Astrocyte of the hippocampus (primary cell): Measurements from ENCODE around the gene ALKBH7.
"Not testable (repeated sequence)": the region's sequence is repeated elsewhere in the genome, so short reads cannot be mapped to it uniquely, and the experiment has no call there.

Source experiments
- DNase-seq: peaks from one replicate; pipeline ENCODE4 v3.0.0; 2011; ENCODE audit warnings: low read depth, low spot score

The ALKBH7 gene, protein sequence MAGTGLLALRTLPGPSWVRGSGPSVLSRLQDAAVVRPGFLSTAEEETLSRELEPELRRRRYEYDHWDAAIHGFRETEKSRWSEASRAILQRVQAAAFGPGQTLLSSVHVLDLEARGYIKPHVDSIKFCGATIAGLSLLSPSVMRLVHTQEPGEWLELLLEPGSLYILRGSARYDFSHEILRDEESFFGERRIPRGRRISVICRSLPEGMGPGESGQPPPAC

DNA sequence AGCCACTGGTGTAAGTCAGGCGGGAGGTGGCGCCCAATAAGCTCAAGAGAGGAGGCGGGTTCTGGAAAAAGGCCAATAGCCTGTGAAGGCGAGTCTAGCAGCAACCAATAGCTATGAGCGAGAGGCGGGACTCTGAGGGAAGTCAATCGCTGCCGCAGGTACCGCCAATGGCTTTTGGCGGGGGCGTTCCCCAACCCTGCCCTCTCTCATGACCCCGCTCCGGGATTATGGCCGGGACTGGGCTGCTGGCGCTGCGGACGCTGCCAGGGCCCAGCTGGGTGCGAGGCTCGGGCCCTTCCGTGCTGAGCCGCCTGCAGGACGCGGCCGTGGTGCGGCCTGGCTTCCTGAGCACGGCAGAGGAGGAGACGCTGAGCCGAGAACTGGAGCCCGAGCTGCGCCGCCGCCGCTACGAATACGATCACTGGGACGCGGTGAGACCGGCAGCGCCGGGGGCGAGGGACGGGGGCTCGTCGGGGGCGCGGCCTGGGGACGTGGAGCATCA is at the start of gene ALKBH7:
TSS of gene ALKBH7 (plus strand) at position 201 of the 502 bp plus-strand sequence. CDS start at position 228, 27 bp downstream.
- peak; percentile 100 for DNase-seq

DNA sequence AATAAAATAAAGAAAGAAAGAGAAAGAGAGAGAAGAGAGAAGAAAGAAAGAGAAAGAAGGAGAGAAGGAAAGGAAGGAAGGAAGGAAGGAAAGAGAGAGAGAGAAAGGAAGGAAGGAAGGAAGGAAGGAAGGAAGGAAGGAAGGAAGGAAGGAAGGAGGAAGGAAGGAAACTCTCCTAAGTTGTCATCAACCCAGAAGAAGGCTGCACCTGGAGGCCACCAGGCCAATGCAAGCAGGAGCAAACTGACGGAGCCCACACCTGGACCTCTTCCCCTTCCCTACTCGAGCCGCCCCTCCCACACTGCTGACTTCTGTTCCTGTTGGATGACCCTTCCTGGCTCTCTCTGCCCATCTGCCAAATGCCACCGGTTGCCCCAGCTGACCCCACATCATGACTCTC is 47.8 kb upstream of the ALKBH7 start:
- no peak for DNase-seq

DNA sequence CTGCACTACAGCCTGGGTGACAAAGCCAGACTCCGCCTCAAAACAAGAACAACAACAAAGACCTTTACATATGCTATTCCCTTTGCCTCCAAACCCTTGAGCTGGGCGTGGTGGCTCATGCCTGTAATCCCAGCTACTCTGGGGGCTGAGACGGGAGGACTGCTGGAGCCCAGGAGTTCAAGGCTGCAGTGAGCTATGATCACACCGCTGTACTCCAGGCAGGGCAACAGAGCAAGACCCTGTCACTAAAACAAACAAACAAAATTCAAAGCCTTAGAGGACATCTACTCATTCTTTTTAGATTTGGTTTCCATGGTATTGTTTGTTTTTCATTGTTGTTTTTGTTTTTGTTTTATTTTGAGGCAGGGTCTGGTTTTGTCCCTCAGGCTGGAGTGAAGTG is 47.0 kb upstream of the ALKBH7 start:
- DNase-seq, result no peak

DNA sequence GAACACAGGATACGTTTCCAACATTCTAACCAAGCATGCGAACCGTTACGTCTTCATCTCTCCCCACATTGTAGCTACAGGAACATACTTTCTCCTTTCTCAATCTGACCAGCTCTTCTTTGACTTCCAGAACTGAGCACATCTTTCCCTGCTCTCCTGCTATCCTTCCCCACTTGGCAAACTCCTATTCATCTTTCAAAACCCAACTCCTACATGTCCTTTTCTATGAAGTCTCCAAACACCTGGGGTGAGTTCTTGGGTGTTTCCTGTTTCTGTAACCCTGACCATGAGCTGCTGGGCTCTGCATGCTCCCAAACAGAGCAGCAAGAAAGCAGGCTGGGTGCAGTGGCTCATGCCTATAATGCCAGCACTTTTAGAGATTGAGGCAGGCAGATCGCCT is 45.8 kb upstream of the ALKBH7 start:
- DNase-seq, result no peak

DNA sequence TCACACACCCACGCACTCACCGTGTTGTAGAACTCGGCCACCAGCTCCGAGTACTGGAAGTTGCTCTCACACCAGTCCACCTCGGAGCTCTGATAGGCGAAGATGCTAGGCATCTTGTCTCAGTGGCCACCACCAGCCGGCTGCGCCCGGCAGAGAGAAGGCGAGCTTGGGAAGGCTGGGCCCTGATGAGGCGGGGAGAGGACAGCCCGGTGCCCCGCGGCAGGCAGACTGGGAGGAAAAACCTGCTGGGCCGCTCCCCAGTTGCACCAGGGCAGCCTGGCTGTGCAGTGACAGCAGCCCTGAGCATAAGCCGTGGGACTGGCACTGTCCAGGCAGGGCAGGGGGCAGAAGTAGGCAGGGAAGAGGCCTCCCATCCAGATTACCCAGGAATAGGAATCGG is 39.2 kb upstream of the ALKBH7 start, which contains the start of gene ACER1:
TSS of gene ACER1 (minus strand) at position 174 of the 400 bp plus-strand sequence. CDS start at position 113, 61 bp downstream.
- no peak for DNase-seq

DNA sequence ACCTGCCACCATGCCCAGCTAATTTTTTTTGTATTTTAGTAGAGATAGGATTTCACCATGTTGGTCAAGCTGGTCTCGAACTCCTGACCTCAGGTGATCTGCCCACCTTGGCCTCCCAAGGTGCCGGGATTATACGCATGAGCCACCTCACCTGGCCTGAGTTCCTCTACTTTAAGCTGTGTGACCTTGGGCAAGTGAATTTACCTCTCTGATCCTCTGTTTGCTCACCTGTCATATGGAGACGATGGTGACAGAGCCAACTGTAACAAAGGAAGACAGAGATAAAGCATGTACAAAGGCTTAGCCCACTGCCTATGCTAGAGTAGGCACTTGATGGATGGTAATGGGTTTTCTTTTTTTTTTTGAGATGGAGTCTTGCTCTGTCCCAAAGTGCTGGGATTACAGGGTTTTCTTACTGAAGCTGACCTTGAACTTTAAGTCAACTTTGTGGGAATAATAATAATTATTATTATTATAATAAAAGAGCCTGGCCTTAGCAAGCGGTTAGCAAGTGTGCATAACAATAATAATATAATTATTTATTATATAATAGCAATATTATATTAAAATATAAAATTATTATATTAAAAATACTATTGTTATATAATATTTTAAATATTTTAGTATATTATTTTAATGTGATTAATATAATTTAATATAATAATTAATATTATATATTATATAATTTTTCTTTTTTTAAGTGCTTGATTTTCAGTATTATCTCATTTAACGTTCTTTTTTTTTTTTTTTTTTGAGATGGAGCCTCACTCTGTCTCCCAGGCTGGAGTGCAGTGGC is 37.9 kb upstream of the ALKBH7 start:
- DNase-seq, result no peak

DNA sequence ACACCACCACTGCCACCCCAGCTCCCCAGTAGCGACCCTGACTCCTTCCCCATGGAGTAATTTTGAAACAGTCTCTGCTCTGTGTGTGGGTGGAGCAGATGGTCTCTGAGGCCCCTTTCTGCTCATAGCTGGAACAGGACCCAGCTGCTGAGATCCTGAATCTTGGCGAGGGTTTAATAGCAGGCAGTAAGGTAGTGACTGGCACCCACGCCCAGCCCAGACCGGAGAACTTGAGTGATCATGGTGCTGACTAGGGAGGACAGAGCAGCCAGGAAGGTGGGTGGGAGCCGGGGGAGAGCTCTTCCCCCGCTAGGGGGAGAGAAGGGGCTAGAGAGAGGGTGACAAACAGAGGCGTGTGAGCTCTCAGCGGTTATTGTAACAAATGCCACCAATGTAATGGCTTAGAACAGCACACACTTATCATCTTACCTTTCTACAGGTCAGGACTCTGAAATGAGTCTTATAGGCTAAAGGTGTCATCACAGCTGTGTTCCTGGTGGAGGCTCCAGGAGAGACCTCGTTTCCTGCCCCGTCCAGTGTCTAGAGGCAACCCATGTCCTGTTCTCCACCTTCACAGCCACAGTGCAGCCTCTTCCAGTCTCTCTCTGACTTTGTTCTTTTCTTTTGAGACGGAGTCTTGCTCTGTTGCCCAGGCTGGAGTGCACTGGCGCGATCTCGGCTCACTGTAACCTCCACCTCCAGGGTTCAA is 31.9 kb upstream of the ALKBH7 start:
- DNase-seq, result no peak

DNA sequence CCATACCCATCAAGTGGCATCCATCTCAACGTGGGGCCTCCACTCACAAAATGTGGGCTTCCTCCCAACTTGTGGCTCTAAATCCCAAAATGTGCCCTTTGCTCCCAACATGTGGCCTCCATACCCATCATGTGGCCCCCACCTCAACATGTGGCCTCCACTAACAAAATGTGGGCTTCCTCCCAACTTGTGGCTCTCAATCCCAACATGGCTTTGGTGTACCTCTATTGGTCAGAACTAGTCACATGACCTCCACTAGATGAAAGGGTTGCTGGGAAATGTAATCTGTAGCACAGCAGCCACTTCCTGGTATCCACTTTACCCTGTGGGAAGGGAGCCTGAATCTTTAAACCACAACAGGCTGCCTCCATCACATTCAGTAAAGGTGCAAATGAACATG is 29.1 kb upstream of the ALKBH7 start:
- DNase-seq, result no peak

DNA sequence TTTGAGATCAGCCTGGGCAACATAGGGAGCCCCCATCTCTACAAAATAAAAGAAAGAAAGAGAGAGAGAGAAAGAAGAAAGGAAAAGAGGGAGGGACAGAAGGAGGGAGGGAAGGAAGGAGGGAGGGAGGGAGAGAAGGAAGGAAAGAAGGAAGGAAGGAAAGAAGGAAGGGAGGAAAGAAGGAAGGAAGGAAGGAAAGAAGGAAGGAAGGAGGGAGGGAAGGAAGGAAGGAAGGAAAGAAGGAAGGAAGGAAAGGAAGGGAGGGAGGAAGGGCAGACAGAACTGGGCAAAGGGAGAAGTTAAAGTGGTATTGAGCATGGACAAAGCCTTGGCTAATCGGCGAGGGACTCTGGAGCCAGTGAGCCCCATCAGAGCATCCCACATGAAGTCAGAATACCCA is 23.3 kb upstream of the ALKBH7 start:
- DNase-seq, result not testable (repeated sequence)

DNA sequence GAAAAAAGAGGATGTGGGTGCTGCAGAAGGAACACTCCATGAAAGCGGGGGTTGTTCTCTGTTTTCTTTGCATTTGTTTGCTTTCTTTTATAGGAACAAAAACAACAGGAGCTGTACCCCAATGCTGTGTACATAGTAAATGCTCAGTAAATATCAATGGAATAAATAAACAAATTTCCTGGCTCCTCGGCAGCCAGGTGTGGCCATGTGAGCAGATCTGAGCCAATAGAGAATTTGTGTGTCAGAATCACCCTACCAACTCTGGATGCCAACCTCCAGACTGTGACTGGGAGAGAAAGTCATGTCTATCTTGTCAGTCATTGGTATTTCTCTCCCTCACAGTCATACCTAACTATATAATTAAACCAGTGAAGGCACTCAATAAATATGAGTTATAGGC is 21.9 kb upstream of the ALKBH7 start:
- DNase-seq, result no peak

DNA sequence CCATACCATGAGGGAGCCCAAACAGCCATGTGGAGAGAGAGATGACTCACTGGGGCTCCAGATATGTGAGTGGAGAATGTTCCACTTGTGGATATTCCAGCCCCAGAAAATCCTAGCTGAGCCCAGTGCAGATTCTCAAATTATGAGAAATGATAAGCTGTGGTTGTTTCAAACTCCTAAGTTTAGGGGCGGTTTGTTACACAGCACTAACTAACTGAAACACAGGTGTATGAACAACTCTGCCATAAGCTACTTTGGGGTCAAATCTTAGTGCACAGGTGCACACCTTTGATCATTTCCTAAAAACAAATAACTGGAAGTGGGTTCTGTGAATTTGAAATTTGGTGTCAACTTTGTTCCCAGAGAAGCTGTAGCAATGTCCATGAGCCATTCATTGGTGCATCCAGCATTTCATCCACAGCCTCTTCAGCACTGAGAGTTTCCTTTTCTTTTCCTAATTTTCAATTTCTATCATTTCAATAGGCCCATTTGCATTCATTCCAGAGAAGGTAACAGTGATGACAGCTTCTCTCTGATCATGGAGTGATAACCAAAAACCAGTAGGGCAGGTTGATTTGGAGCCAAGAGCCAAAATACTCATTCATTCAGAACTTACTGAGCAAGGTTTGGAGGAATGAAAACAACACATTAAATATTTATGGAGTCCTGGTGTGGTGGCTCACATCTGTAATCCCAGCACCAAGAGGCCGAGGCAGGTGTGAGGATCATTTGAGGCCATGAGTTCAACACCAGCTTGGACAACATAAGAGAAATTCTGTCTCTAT is 20.0 kb upstream of the ALKBH7 start:
- DNase-seq, result no peak

DNA sequence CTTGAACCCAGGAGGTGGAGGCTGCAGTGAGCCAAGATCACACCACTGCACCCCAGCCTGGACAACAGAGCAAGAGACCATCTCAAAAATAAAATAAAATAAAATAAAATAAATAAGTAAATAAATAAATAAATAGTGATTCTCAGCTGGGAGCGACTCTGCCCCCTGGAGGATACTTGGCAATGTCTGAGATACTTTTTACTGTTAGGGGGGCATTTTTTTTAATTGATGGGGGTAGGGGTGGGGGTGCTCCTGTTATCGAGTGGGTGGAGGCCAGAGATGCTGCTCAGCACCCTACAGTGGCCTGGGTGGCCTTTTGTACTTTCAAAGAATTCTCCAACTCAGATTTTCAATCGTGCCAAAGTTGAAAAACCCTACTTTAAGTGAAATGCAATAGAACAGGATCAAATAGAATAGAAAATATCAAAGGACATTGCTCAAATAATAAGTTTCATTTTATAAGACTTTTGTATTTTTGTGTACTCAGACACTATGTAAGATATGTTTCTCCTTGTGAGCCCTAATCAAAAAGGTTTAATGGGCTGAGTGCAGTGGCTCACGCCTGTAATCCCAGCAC is 18.4 kb upstream of the ALKBH7 start:
- peak; percentile 32 for DNase-seq

DNA sequence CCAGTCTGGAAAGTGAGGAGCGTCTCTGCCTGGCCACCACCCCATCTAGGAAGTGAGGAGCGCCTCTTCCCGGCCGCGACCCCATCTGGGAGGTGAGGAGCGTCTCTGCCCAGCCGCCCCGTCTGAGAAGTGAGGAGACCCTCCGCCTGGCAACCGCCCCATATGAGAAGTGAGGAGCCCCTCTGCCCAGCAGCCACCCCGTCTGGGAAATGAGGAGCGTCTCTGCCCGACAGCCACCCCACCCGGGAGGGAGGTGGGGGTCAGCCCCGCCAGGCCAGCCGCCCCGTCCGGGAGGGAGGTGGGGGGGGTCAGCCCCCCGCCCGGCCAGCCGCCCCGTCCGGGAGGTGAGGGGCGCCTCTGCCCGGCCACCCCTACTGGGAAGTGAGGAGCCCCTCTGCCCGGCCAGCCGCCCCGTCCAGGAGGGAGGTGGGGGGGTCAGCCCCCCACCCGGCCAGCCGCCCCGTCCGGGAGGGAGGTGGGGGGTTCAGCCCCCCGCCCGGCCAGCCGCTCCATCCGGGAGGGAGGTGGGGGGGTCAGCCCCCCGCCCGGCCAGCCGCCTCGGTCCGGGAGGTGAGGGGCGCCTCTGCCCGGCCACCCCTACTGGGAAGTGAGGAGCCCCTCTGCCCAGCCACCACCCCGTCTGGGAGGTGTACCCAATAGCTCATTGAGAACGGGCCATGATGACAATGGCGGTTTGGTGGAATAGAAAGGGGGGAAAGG is 17.1 kb upstream of the ALKBH7 start:
- not testable (repeated sequence) for DNase-seq

DNA sequence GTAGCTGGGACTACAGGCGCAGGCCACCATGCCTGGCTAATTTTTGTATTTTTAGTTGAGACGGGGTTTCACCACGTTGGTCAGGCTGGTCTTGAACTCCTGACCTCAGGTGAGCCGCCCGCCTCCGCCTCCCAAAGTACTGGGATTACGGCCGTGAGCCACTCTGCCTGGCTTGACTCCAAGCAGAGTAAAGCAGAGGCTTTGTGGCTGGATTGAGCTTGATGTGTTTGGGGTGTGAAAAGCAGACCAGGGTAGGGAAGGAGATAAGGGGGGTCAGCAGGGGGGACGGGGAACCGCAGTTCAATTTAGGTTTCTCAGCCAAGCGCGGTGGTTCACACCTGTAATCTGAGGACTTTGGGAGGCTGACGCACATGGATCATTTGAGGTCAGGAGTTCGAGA is 15.4 kb upstream of the ALKBH7 start:
- DNase-seq, result no peak

DNA sequence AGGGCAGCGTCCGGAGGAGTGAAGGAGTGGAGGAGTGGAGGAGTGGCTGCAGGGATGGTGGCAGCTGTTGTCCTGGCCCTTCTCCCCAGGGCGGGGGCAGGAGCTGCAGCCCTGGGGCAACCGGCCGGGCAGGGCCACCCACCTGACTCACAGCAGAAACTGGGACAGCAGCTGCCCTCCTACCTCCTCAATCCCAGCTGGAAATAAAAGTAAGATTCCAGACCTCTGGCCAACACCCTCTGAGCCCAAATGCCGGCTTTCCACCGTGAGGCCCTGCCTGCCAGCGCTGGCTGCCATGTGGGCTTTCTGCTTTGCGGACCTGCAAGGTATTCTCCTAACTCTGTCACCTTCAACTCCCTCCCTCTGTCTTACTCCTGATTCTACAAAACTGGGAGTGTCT is 14.6 kb upstream of the ALKBH7 start:
- no peak for DNase-seq

DNA sequence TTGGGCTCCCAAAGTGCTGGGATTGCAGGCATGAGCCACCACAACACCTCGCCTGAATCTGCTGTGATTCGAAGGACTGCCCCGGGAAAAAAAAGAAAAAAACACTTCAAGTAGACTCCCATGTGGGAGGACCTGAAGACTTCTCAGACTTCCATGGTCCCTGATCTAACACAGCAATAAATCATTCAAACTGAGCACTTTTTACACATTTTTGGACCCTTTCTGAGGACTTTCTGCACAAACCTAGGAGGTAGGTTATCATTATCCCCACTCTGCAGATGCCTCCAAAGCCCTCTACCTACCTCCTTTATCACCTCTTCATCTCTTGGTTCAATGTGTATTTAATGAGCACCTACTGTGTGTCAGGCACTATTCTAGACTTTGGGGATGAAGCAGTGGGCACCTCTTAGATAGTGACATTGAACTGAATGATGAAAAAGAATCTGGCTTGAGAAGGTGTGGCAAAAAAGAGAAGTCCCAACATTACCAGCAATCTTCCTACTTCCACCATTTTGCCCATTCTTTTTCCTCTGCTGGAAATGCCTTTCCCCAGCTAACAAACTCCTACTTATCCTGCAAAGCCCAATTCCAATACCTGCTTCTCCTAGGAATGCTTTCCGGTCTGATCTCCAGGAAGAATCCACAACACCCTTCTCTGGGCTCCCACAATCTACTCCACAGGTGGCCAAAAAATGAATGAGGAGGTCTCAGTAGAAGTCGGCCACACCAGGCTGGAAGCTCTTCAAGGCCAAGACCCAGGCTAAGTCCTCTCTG is 12.8 kb upstream of the ALKBH7 start:
- DNase-seq, result no peak

DNA sequence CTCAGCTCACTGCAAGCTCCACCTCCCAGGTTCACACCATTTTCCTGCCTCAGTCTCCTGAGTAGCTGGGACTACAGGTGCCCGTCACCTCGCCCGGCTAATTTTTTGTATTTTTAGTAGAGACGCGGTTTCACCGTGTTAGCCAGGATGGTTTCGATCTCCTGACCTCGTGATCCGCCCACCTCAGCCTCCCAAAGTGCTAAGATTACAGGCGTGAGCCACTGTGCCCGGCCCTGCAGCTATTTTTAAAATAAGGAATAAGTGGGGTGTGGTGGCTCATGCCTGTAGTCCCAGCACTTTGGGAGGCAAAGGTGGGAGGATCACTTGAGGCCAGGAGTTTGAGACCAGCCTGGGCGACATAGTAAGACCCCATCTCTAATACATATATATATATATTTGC is 12.1 kb upstream of the ALKBH7 start:
- not testable (repeated sequence) for DNase-seq

DNA sequence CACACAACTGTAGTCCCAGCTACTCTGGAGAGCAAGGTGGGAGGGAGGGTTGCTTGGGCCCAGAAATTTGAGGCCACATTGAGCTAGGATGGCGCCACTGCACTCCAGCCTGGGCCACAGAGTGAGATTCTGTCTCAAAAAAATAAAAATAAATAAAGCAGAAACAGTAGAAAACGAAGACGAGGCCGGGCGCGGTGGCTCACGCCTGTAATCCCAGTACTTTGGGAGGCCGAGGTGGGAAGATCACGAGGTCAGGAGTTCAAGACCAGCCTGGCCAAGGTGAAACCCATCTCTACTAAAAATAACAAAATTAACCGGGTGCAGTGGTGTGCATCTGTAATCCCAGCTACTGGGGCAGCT is 11.8 kb upstream of the ALKBH7 start:
- not testable (repeated sequence) for DNase-seq

DNA sequence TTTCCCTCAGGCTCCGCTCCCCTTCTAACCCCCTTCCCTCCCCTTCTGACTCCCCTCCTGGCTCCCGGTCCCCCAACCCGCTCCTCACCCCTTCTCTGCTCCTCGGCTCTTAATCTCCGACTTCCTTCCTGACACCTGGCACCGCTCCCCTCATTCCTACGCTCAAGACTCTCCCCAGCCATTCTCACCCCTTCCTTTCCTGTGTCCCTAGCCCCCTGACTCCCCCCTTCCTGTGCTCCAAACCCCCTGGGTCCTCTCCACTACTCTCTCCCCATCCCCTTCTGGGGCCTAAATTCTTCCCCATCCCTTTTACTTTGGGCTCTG is 10.6 kb upstream of the ALKBH7 start:
- no peak for DNase-seq

DNA sequence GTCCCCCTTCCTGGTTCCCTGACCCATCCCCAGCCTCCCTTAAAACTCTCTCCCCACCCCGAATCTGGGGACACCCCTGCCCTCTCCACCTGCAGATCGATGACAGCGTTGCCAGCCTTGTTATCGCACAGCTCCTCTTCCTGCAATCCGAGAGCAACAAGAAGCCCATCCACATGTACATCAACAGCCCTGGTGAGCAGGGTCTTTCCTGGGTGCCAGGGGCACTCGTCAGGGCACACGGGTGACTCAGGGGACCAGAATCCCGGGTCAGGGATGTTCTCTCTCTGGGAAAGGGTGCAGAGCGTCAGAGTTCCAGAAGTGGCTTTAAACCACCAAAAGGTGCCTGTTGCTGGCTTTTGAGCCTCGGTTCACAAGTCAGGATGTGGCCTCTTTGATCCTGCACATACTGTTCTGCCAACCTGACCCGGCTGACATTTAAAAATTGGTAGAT is 10.2 kb upstream of the ALKBH7 start:
- DNase-seq, result no peak
